NCI-H1436 treated with DMSO at 0.1 percent for 48 hours (cell line): ENCODE results near the gene TUBA1C.
"Not testable (repeated sequence)": the region's sequence is repeated elsewhere in the genome, so short reads cannot be mapped to it uniquely, and the experiment has no call there.

Experiments used
- DNase-seq: peaks from one replicate; lab custom pipeline; 2025; lab: John Stamatoyannopoulos, UW

The TUBA1C gene

DNA sequence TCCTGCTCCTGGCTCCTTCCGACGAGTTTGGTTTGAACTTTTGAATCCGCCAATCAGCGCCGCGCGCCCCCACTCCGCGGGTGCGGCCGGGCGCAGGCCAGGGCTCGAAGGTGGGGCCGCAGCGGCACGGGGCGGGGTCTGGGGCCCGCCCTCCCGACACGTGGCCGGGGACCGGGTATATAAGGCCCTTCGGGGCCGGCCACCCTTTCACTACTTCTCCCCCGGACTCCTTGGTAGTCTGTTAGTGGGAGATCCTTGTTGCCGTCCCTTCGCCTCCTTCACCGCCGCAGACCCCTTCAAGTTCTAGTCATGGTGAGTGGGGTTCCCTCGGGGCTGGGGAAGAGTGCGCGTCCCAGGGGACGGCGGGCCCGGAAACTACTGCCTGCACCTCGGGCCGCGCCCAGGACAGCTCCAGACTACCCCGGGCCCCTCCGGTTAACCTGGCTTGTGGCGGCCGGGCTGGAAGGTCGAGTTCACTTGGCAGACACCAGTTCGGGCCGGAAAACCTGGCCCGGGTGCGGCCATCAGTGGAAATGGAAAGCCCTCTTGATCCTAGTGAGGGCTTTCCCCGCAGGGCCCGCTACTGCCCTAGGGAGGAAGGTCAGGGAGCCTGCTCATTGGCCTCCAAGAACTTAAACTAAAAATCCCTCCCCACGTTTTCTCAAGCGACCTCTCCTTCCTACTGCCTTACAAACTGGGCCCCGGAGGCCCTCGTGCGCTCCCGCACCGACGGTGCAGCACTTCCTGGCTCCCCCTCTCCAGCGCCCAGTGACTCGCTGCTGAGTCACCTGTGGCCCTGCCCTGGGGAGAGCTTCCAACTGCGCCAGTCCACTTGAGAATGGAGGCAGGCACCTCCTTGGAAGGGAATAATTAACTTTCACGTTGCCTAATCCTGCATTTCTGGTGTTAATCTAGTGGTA, at the start of gene TUBA1C:
Gene TUBA1C, plus strand, starts transcription at position 210 of the 920 bp plus-strand sequence. Its CDS starts 100 bp downstream, at position 310.
- DNase-seq, result peak; percentile 62

DNA sequence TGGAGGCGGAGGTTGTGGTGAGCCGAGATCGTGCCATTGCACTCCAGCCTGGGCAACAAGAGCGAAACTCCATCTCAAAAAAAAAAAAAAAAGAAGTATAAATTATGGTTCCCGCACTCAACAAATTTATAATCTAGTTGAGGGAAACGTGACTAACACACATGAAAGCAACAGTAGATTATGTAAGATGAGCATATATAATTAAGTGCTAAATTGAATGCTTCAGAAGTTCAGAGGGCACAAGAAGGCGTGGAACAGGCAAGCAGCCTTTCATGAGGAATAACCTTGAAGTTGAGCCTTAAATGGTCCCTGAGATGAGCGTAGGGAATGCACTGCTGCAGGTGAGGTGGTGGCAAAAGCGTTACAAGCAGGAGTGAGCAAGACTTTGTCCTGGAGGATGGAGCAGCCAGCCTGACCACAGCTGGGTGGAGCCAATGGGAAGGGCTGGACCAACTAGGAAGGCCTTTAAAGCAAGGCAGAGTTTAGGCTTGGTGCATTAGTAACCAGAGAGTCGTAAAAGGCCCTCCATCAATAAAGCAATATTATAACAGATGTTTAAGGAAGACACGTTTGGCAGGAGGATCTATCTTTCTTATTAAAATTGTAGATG, 45.4 kb upstream of the TUBA1C start:
- no peak for DNase-seq

GRCh38 chr12:49220972-49221371, 43.9 kb upstream of the TUBA1C start:
- DNase-seq, result no peak

DNA sequence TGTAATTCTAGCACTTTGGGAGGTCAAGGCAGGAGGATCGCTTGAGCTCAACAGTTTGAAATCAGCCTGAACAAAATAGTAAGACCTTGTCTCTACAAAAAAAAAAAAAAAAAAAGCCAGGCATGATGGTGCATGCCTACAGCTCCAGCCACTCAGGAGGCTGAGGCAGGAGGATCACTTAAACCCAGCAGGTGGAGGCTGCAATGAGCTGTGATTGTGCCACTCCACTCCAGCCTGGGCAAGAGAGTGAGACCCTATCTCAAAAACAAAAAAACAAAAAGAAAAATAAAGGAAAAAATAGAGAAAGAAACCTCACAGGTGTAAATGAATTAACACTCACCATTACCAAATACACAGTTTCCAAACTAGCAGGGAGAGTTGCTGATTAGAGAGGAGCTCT, 41.8 kb upstream of the TUBA1C start:
- no peak for DNase-seq

DNA sequence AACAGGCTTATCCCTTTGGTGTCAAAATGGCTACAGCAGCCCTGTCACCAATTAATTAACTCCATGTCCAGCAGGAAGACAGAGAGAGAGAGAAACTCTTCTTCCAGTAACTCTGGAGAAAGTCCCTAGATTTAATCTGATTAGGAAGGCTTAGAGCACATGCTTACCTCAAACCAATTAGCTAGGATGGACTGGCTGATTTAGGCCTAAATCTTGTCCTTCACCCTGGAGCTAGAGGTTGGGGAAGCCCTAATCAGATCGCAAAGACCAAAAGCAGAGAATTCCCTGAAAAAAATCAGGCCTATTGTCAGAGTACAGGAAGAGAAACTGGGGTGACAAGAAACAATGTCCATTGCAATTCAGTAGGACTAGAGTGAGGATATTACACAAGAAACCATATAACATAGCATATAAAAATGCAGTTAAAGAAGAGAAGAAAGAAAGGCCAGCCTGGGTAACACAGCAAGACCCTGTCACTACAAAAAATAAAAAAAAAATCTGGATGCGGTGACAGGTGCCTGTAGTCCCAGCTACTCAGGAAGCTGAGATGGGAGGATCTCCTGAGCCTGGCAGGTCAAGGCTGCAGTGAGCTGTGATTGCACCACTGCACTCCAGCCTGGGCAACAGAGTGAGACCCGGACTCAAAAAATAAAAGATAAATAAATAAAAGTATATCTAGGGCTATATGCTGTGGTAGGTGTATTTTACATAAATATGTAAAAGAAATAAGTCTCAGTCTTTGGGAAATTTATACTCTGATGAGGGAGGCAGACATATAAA, 41.1 kb upstream of the TUBA1C start:
- DNase-seq, result no peak

DNA sequence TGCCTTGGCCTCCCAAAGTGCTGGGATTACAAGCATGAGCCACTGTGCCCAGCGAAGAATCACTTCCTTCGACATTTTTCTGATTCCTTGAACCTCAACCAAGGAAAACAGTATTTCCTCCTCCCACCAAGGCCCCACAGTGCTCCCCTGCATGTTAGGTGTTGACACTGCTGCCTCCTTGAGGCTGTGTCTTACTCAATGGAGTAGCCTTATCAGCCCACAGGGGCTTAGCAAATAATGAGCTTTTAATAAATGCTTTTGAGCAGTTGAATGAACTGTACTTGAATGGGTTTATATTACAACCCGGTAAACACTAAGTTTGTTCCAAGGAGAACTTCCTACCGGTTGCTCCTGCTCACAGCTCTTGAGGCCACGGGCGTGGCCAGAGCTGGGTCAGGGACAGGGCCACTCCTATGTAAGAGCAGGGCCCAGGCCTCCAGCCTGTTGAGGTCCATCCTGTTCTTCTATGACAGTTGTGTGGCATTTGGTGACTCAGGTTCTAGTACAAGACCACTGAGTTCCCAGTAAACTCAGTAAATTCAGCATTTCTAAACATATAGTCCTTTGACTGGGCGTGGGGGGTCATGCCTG, 39.2 kb upstream of the TUBA1C start:
- no peak for DNase-seq

DNA sequence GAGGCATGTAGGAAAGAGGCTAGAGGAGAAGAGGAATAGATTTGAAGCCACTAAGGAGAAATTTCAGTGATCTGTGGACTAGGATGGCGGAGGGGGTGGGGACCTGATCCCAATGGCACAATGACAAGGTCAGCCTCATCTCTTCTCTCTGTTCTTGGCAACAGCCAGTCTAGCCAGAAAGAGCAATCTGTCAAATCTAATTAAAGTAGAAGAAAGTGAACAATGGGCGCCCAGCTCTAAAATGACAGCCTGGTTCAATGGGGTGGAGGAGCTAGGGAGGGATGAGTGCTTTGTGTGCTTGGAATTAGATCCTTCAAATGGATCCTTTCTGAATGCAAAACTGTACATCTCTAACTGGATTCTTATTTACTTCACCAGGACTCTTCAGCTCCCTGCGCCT, 37.2 kb upstream of the TUBA1C start:
- DNase-seq, result no peak

DNA sequence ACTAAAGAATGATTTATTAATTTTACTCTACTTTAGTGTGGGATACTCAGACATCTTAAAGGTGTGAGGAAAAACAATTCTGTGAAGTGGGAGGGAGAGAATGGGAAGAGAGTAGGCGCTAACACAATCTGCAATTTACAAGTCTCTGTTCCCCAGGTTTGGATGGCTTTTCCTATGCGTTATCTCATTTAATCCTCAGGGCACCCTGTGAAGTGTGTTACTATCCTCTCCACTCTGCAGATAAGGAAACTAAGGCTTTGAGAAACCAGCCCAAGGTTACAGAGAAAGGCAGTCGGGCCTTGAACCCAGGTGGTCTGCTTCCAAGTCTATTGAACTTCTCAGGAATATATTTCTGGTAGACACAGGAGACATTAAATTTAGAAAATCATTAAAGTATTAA, 36.2 kb upstream of the TUBA1C start:
- DNase-seq, result no peak

- no peak for DNase-seq
Observed at GRCh38 chr12:49230176-49230804, 34.6 kb upstream of the TUBA1C start.

DNA sequence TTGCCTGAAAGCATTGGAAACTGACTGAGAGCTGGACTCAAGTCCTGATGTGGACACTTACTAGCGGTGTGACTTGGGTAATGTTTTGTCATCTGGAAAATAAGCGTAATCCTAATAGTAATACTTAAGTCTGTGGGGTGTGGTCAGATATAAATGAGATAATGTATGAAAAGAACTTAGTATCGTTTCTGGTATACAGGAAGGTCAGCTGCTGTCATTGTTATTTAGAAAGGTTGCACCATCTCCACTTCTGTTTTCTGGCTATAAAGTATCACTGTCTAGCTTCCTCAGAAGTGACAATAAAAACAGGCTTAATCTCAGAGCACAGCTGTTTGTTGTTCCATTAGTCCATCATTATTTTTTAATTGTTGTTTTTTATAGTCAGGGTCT, 34.1 kb upstream of the TUBA1C start:
- no peak for DNase-seq

GRCh38 chr12:49231878-49232655, 32.8 kb upstream of the TUBA1C start:
- no peak for DNase-seq

DNA sequence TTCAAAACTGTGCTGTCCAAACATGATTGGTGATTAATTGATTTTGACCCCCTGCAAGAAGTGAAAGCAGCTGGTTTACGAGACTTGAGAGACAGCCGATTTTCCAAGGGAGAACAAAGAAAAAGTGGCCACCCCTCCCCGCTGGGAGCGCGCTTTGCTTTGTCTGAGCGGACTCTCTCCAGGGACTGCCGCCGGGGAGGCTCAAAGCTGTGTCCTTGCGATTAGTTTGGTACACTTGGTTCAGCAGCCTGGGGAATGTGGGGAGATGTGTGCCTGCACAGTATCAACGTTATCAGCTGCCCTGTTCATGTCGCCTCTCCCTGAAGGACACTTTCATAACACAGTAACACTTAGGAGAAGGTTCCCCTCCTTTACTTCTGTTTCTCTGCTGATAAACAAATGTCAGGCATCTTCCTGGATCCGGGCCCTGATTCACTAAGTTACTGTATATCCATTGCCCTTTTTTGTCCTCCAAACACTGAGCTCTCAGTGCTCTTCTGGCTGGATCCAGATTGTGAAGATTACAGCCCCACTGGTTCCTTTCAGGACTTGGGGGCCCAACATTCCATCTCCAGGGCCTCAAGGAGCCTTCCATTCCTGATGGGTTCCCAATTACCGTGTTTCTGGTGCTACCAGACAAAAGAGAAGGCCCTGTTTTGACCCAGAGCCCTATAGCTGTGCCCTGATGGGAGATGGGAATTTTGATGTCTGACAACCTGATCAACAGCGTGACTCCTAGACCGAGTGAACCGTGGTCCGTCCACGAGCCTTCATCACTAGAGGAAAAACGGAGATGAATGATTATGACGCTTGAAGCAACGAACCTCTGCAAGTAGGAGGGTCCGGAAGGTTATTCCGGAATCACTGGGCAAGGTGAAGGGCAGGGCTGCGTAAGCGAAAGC, 31.7 kb upstream of the TUBA1C start:
- peak; percentile 70 for DNase-seq

- peak; percentile 98 for DNase-seq
Observed at GRCh38 chr12:49233842-49234526, 30.9 kb upstream of the TUBA1C start.

DNA sequence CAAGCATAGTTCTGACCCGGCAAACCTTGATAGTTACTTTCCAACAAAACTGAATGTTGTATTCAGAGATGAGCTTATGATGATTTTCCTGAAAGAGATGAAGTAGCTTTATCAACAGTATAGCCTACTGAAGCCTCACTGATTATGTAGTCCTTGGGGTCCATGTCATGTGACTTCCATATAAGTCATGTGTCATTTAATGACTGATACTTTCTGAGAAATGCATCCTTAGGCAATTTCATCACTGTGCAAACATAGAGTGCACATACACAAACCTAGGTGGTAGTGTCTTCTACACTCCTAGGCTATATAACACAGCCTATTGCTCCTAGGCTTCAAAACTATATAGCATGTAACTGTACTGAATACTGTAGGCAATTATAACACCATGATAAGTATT, 28.5 kb upstream of the TUBA1C start:
- DNase-seq, result no peak

GRCh38 chr12:49243631-49244030, 21.3 kb upstream of the TUBA1C start:
- DNase-seq, result no peak

GRCh38 chr12:49244176-49244575, 20.7 kb upstream of the TUBA1C start:
- DNase-seq, result no peak

DNA sequence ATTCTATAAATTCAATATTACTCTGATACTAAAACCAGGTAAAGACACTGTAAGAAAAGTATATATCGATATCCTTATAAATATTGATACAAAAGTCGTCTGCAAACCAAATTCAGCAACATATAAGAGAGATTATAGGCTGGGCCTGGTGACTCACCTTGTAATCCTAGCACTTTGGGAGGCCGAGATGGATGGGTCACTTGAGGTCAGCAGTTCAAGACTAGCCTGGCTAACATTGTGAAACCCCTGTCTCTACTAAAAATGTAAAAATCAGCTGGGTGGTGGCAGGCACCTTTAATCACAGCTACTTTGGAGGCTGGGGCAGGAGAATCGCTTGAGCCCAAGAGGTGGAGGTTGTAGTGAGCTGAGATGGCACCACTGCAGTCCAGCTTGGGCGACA, 13.5 kb upstream of the TUBA1C start:
- DNase-seq, result no peak

- DNase-seq, result no peak
Observed at GRCh38 chr12:49253033-49253623, 11.8 kb upstream of the TUBA1C start.

DNA sequence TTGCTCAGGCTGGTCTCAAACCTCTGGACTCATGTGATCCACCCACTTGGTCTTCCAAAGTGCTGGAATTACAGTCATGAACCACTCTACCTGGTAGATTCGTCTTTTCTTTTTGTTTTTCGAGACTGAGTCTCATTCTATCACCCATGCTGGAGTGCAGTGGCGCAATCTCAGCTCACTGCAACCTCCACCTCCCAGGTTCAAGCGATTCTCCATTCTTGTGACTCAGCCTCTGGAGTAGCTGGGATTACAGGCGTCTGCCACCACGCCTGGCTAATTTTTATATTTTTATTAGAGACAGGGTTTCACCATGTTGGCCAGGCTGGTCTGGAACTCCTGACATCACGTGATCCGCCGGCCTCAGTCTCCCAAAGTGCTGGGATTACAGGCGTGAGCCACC, 9.4 kb upstream of the TUBA1C start:
- DNase-seq, result not testable (repeated sequence)
